Measurements from ENCODE around the gene IFNGR1.
"Not testable (repeated sequence)": the region's sequence is repeated elsewhere in the genome, so short reads cannot be mapped to it uniquely, and the experiment has no call there.

Gene IFNGR1

GRCh38 chr6:137256350-137257103 is 37.3 kb upstream of the IFNGR1 start:
- no peaks in the 10 kb centered on the region for H3K36me3 ChIP-seq (ENCODE audit: control insufficient read depth, insufficient read depth, low read length, severe bottlenecking)
- H3K9ac ChIP-seq (ENCODE audit: low read length): no peak overlapping the region
- H3K9me3 ChIP-seq (ENCODE audit: control insufficient read depth, low read length): peaks cover 22% of the 10 kb centered on the region
- no peak overlapping the region for H3K4me3 ChIP-seq (ENCODE audit: low read length)
- peaks cover 7% of the 10 kb centered on the region for H3K4me1 ChIP-seq (ENCODE audit: control insufficient read depth, insufficient read depth, low read length)
- no peak for DNase-seq (ENCODE audit: low read depth)
- no peaks in the 10 kb centered on the region for H3K27me3 ChIP-seq (replicated peaks; ENCODE audit: control insufficient read depth, insufficient read depth, low read length)

GRCh38 chr6:137254966-137255365 is 35.8 kb upstream of the IFNGR1 start:
- no peaks in the 10 kb centered on the region for H3K4me1 ChIP-seq (ENCODE audit: control insufficient read depth, insufficient read depth, low read length)
- H3K9me3 ChIP-seq (ENCODE audit: control insufficient read depth, low read length): peaks cover 22% of the 10 kb centered on the region
- H3K27me3 ChIP-seq (replicated peaks; ENCODE audit: control insufficient read depth, insufficient read depth, low read length): no peaks in the 10 kb centered on the region
- H3K36me3 ChIP-seq (ENCODE audit: control insufficient read depth, insufficient read depth, low read length, severe bottlenecking): no peaks in the 10 kb centered on the region
- no peak overlapping the region for H3K9ac ChIP-seq (ENCODE audit: low read length)
- H3K4me3 ChIP-seq (ENCODE audit: low read length): no peak overlapping the region
- DNase-seq (ENCODE audit: low read depth): no peak

- H3K4me1 ChIP-seq (ENCODE audit: control insufficient read depth, insufficient read depth, low read length); H3K9ac ChIP-seq (ENCODE audit: low read length); H3K27me3 ChIP-seq (replicated peaks; ENCODE audit: control insufficient read depth, insufficient read depth, low read length); DNase-seq (ENCODE audit: low read depth); H3K4me3 ChIP-seq (ENCODE audit: low read length); H3K36me3 ChIP-seq (ENCODE audit: control insufficient read depth, insufficient read depth, low read length, severe bottlenecking): not testable (repeated sequence)
- H3K9me3 ChIP-seq (ENCODE audit: control insufficient read depth, low read length): peaks cover 22% of the 10 kb centered on the region
These were observed 35.2 kb upstream of the IFNGR1 start for GRCh38 chr6:137254430-137254829.

- H3K4me3 ChIP-seq (ENCODE audit: low read length): no peak overlapping the region
- no peaks in the 10 kb centered on the region for H3K4me1 ChIP-seq (ENCODE audit: control insufficient read depth, insufficient read depth, low read length)
- no peaks in the 10 kb centered on the region for H3K9me3 ChIP-seq (ENCODE audit: control insufficient read depth, low read length)
- H3K27me3 ChIP-seq (replicated peaks; ENCODE audit: control insufficient read depth, insufficient read depth, low read length): no peaks in the 10 kb centered on the region
- H3K9ac ChIP-seq (ENCODE audit: low read length): no peak overlapping the region
- H3K36me3 ChIP-seq (ENCODE audit: control insufficient read depth, insufficient read depth, low read length, severe bottlenecking): no peaks in the 10 kb centered on the region
- no peak for DNase-seq (ENCODE audit: low read depth)
These were observed 29.5 kb upstream of the IFNGR1 start for GRCh38 chr6:137248702-137249101.

- Histone ChIP-seq H3K9ac (ENCODE audit: low read length) (no peak overlapping the region), H3K27me3 (replicated peaks; ENCODE audit: control insufficient read depth, insufficient read depth, low read length) (no peaks in the 10 kb centered on the region), H3K4me1 (ENCODE audit: control insufficient read depth, insufficient read depth, low read length) (no peaks in the 10 kb centered on the region), H3K36me3 (ENCODE audit: control insufficient read depth, insufficient read depth, low read length, severe bottlenecking) (no peaks in the 10 kb centered on the region), H3K4me3 (ENCODE audit: low read length) (no peak overlapping the region), H3K9me3 (ENCODE audit: control insufficient read depth, low read length) (no peaks in the 10 kb centered on the region)
- DNase-seq (ENCODE audit: low read depth): no peak
These were observed 28.5 kb upstream of the IFNGR1 start for GRCh38 chr6:137247724-137248123.

- no peaks in the 10 kb centered on the region for H3K36me3 ChIP-seq (ENCODE audit: control insufficient read depth, insufficient read depth, low read length, severe bottlenecking)
- no peak overlapping the region for H3K9ac ChIP-seq (ENCODE audit: low read length)
- DNase-seq (ENCODE audit: low read depth): no peak
- no peaks in the 10 kb centered on the region for H3K27me3 ChIP-seq (replicated peaks; ENCODE audit: control insufficient read depth, insufficient read depth, low read length)
- H3K4me1 ChIP-seq (ENCODE audit: control insufficient read depth, insufficient read depth, low read length): peaks cover 8% of the 10 kb centered on the region
- no peak overlapping the region for H3K4me3 ChIP-seq (ENCODE audit: low read length)
- H3K9me3 ChIP-seq (ENCODE audit: control insufficient read depth, low read length): no peaks in the 10 kb centered on the region
These were observed 27.6 kb upstream of the IFNGR1 start for GRCh38 chr6:137246791-137247202.

GRCh38 chr6:137246164-137246563 is 27.0 kb upstream of the IFNGR1 start:
- Histone ChIP-seq H3K9me3 (ENCODE audit: control insufficient read depth, low read length) (no peaks in the 10 kb centered on the region), H3K4me1 (ENCODE audit: control insufficient read depth, insufficient read depth, low read length) (peaks cover 14% of the 10 kb centered on the region), H3K4me3 (ENCODE audit: low read length) (no peak overlapping the region), H3K9ac (ENCODE audit: low read length) (no peak overlapping the region), H3K36me3 (ENCODE audit: control insufficient read depth, insufficient read depth, low read length, severe bottlenecking) (no peaks in the 10 kb centered on the region), H3K27me3 (replicated peaks; ENCODE audit: control insufficient read depth, insufficient read depth, low read length) (no peaks in the 10 kb centered on the region)
- DNase-seq (ENCODE audit: low read depth): no peak

GRCh38 chr6:137241481-137242038 is 22.4 kb upstream of the IFNGR1 start:
- H3K36me3 ChIP-seq (ENCODE audit: control insufficient read depth, insufficient read depth, low read length, severe bottlenecking): no peaks in the 10 kb centered on the region
- no peaks in the 10 kb centered on the region for H3K27me3 ChIP-seq (replicated peaks; ENCODE audit: control insufficient read depth, insufficient read depth, low read length)
- peak; percentile 71 for DNase-seq (ENCODE audit: low read depth)
- H3K9me3 ChIP-seq (ENCODE audit: control insufficient read depth, low read length): no peaks in the 10 kb centered on the region
- peak overlapping the region; percentile 25 for H3K4me3 ChIP-seq (ENCODE audit: low read length)
- peaks cover 57% of the 10 kb centered on the region for H3K4me1 ChIP-seq (ENCODE audit: control insufficient read depth, insufficient read depth, low read length)
- H3K9ac ChIP-seq (ENCODE audit: low read length): peak overlapping the region; percentile 72

- peaks cover 59% of the 10 kb centered on the region for H3K4me1 ChIP-seq (ENCODE audit: control insufficient read depth, insufficient read depth, low read length)
- no peaks in the 10 kb centered on the region for H3K9me3 ChIP-seq (ENCODE audit: control insufficient read depth, low read length)
- H3K9ac ChIP-seq (ENCODE audit: low read length): peak overlapping the region; percentile 73
- no peaks in the 10 kb centered on the region for H3K36me3 ChIP-seq (ENCODE audit: control insufficient read depth, insufficient read depth, low read length, severe bottlenecking)
- peak; percentile 97 for DNase-seq (ENCODE audit: low read depth)
- peak overlapping the region; percentile 51 for H3K4me3 ChIP-seq (ENCODE audit: low read length)
- no peaks in the 10 kb centered on the region for H3K27me3 ChIP-seq (replicated peaks; ENCODE audit: control insufficient read depth, insufficient read depth, low read length)
These were observed 21.0 kb upstream of the IFNGR1 start for GRCh38 chr6:137240168-137240567.

GRCh38 chr6:137237413-137238170 is 18.4 kb upstream of the IFNGR1 start:
- peak; percentile 90 for DNase-seq (ENCODE audit: low read depth)
- no peaks in the 10 kb centered on the region for H3K27me3 ChIP-seq (replicated peaks; ENCODE audit: control insufficient read depth, insufficient read depth, low read length)
- no peaks in the 10 kb centered on the region for H3K9me3 ChIP-seq (ENCODE audit: control insufficient read depth, low read length)
- H3K4me1 ChIP-seq (ENCODE audit: control insufficient read depth, insufficient read depth, low read length): peaks cover 77% of the 10 kb centered on the region
- no peak overlapping the region for H3K4me3 ChIP-seq (ENCODE audit: low read length)
- H3K9ac ChIP-seq (ENCODE audit: low read length): peak overlapping the region; percentile 30
- H3K36me3 ChIP-seq (ENCODE audit: control insufficient read depth, insufficient read depth, low read length, severe bottlenecking): no peaks in the 10 kb centered on the region

GRCh38 chr6:137236581-137237355 is 17.6 kb upstream of the IFNGR1 start:
- no peak overlapping the region for H3K4me3 ChIP-seq (ENCODE audit: low read length)

More at GRCh38 chr6:137236581-137237355, 17.6 kb upstream of the IFNGR1 start:
- Histone ChIP-seq H3K9me3 (ENCODE audit: control insufficient read depth, low read length) (no peaks in the 10 kb centered on the region), H3K36me3 (ENCODE audit: control insufficient read depth, insufficient read depth, low read length, severe bottlenecking) (no peaks in the 10 kb centered on the region), H3K4me1 (ENCODE audit: control insufficient read depth, insufficient read depth, low read length) (peaks cover 69% of the 10 kb centered on the region), H3K27me3 (replicated peaks; ENCODE audit: control insufficient read depth, insufficient read depth, low read length) (no peaks in the 10 kb centered on the region), H3K9ac (ENCODE audit: low read length) (peak overlapping the region; percentile 30)
- peak; percentile 69 for DNase-seq (ENCODE audit: low read depth)

Measured in adipocyte (in vitro differentiated cells).